Mucosa of descending colon (tissue), 3 donors: ENCODE measurements around the gene MRC2. TPM values are rescaled to one million over a fixed set of nuclear protein-coding genes. Genes with fewer than 3 reads are reported as not detected.

Experiments used
- ATAC-seq: fragments of 200-7000 bp; cut with Tn5 transposase; one replicate; pipeline ENCODE4 v1.9.1; 2020; ENCODE audit warnings: mild to moderate bottlenecking, moderate library complexity
- DNase-seq, 3 donors: peaks; one replicate each; pipeline ENCODE4 v3.0.0-alpha.2; 2020
- H3K36me3 ChIP-seq: fragments of 200-600 bp; one replicate; pipeline ENCODE4 v1.8.0; 2021; ENCODE audit warnings: low read depth, mild to moderate bottlenecking
- H3K4me1 ChIP-seq: fragments of 200-600 bp; one replicate; pipeline ENCODE4 v1.8.0; 2021; ENCODE audit warnings: low read depth, mild to moderate bottlenecking
- H3K4me3 ChIP-seq: fragments of 200-600 bp; one replicate; pipeline ENCODE4 v1.8.0; 2021; ENCODE audit warnings: mild to moderate bottlenecking
- H3K9me3 ChIP-seq: fragments of 200-600 bp; one replicate; pipeline ENCODE4 v1.8.0; 2021; ENCODE audit warnings: mild to moderate bottlenecking
- intact Hi-C, 2 donors: fragments of 100-400 bp; cut with DNase I in 1 of 2; cut with micrococcal nuclease in 1 of 2; formaldehyde crosslinking; loops; one replicate each; pipeline versions ENCODE4 v1.11.0 to v1.11.1; 2022; cut with DNase I, micrococcal nuclease
- total RNA-seq, 3 donors: library from RNA; stranded (reverse); fragmentation: NEBNext Ultra II Directional in 2 of 3; extraction: Animal tissue kit (Norgen Biotek cat#: 25700) in 2 of 3; gene quantifications; one replicate each; pipeline versions ENCODE4 v1.2.1 to v1.2.4, GENCODE V29; 2021 to 2023
- TF ChIP-seq, protein P1 (sequence below): fragments of 200-600 bp; IDR thresholded peaks from one replicate; pipeline ENCODE4 v1.8.0; 2022; ENCODE audit warnings: antibody characterized with exemption, mild to moderate bottlenecking
- donor health status: DM: no; HTN: no; CAD: no; lungs with moderate emphysema.
- donor health status: DM: no; HTN: no; CAD: no.
- donor health status: DM: no; HTN: yes; CAD: no.

Gene MRC2
- total RNA-seq, 3 donors from 2014 or later, result 5.1 to 20.3 (median 10.8) TPM

DNA sequence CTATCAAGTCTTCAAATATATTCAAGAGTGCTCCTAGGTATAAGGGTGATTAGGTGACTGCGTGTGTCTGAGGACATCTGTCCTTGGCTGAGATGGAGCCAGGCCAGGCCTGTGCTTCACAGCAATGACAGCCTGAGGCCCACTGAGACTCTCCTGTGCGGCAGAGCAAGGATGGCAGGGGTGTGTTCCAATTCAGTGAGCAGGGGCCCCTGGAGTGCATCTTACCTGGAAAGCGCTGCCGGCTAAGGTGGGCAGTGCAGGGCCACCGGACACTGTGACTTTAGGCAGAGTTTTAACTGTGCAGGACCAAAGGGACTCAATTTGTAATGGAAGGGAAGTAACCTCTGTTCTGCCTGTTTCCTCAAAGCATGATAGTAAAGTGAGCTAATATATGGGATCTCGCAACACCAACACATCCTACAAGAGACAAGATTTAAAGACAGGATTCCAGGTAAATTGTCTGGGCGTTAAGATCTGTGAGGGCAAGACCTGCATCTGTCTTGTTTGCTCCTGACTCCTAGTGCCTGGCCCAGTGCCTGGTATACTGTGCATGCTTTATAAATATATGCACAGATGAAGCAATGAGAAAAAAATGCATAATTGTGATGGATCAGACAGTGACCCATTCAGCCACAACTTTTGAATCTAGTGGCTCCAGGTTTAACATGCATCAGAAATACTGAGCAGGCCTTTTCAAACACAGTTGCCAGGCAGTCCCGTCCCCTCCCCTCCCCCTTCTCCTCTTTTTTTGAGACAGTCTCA, 86.7 kb downstream of the MRC2 start:
- no peaks in the 10 kb centered on the region for H3K4me1 ChIP-seq
- DNase-seq, result no peak
- intact Hi-C loops, result loop anchor here in 1 of 2 donors (5.0 kb wide), 1 partner anchor 253 kb away; the partner anchor contains the start of gene TANC2
- ATAC-seq, result no peak
- TF ChIP-seq, protein P1, sequence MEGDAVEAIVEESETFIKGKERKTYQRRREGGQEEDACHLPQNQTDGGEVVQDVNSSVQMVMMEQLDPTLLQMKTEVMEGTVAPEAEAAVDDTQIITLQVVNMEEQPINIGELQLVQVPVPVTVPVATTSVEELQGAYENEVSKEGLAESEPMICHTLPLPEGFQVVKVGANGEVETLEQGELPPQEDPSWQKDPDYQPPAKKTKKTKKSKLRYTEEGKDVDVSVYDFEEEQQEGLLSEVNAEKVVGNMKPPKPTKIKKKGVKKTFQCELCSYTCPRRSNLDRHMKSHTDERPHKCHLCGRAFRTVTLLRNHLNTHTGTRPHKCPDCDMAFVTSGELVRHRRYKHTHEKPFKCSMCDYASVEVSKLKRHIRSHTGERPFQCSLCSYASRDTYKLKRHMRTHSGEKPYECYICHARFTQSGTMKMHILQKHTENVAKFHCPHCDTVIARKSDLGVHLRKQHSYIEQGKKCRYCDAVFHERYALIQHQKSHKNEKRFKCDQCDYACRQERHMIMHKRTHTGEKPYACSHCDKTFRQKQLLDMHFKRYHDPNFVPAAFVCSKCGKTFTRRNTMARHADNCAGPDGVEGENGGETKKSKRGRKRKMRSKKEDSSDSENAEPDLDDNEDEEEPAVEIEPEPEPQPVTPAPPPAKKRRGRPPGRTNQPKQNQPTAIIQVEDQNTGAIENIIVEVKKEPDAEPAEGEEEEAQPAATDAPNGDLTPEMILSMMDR, result no peak
- no peak overlapping the region for H3K4me3 ChIP-seq
- H3K36me3 ChIP-seq, result no peaks in the 10 kb centered on the region
- no peaks in the 10 kb centered on the region for H3K9me3 ChIP-seq

DNA sequence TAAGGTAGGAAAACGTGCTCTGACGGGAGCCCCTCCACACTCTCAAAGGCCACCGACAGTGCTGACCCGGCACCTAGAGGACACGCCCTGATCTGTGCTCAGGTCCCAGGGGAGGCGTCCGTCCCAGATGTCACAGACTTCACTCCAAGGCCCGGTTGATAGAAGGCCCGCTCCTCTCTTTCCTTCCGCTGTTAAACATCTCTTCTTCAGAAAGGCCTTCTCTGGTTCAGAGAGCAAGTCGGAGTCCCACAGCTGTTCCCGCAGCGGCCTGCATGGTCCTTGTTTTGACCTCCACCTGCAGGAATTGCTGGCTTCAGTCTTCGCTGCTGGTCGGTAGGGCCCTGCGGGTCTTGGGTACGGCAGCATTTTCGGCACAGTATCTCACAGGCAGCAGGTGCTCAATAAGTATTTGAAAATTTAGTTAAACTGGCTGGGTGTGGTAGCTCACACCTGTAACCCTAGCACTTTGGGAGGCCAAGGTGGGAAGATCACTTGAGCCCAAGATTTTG, 88.5 kb downstream of the MRC2 start:
- no peaks in the 10 kb centered on the region for H3K4me1 ChIP-seq
- H3K4me3 ChIP-seq, result no peak overlapping the region
- no peaks in the 10 kb centered on the region for H3K36me3 ChIP-seq
- intact Hi-C loops, result no loop called here
- TF ChIP-seq, protein P1, result no peak
- H3K9me3 ChIP-seq, result no peaks in the 10 kb centered on the region
- ATAC-seq, result no peak
- DNase-seq, result no peak

DNA sequence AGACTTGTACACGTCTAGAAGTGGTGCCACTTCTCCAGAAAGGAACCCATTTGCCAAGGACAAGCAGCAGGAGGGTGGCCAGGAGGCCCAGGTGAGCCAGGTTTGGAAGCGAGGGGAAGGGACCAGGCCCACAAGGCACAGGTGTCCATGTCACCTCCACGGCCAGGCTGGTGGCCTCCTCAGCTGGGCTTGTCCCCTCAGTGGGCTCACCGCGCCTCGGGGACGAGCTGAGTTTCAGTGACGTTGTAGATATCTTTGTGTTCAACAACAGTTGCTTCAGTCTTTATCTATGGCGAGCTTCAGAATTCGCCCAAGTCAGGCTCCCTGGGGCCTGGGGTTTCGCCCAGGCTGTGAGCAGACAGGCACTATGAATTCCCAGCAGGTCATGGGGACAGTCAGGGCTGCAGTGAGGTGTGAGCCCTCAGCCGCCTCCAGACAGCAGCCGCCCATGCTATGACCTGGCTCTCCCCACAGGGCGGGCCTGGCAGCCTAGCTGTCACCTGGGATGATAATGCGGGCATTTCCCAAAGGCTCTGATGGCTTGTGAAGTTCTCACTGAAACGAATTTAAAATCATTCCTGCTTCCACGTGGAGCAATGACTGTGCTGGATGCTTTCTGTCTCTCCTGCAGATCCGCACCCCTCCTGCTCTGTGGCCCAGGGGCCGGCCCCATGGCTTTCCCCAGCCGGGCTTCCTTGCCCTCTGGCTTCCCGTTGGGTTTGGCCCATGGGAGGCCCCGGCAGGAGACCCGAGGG, 89.5 kb downstream of the MRC2 start:
- intact Hi-C loops, result no loop called here
- TF ChIP-seq, protein P1, result no peak
- no peak overlapping the region for H3K4me3 ChIP-seq
- H3K36me3 ChIP-seq, result no peaks in the 10 kb centered on the region
- ATAC-seq (no peak), DNase-seq (no peak)
- no peaks in the 10 kb centered on the region for H3K9me3 ChIP-seq
- H3K4me1 ChIP-seq, result no peaks in the 10 kb centered on the region

DNA sequence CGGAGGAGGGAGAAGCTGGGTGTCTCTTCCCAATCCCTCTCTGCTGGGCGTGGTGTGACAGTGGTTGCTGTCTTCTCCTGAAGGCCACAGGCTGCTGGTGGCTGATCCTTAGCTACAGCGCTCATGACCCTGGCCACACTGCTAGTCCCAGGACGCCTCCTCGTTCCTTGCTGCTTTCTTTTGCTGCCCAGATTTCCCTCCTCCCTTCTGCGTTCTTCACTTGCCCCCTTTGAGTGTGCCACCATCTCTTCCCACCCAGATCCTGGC, 90.1 kb downstream of the MRC2 start:
- H3K36me3 ChIP-seq, result no peaks in the 10 kb centered on the region
- no peaks in the 10 kb centered on the region for H3K4me1 ChIP-seq
- H3K4me3 ChIP-seq, result no peak overlapping the region
- DNase-seq, result no peak
- no peaks in the 10 kb centered on the region for H3K9me3 ChIP-seq
- TF ChIP-seq, protein P1, result no peak
- intact Hi-C loops, result no loop called here
- ATAC-seq, result no peak

DNA sequence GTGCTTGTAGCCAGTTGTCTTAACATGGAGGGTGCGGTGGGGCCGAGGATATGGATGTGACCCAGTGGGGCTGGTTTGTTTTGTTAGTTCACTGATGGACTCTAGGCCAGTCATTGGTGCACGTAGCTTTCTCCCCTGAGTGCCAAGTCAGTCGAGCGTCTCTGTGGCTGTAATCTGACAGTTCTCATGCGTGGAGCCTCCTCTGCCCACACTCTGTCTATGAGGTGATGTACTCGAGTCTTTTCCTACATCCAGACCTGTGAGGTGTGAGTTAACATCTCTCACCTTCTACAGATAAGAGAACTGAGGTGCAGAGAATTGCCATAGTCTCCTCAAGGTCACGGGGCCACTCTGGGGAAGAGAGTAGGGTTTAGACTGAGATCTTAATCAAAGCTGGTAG, 90.4 kb downstream of the MRC2 start:
- ATAC-seq (no peak), DNase-seq (no peak)
- H3K4me3 ChIP-seq, result no peak overlapping the region
- TF ChIP-seq, protein P1, result no peak
- H3K4me1 ChIP-seq, result no peaks in the 10 kb centered on the region
- no peaks in the 10 kb centered on the region for H3K36me3 ChIP-seq
- intact Hi-C loops, result no loop called here
- no peaks in the 10 kb centered on the region for H3K9me3 ChIP-seq
